ENCODE data around the gene CNOT3.
"Not testable (repeated sequence)": the region's sequence is repeated elsewhere in the genome, so short reads cannot be mapped to it uniquely, and the experiment has no call there.

The CNOT3 gene

DNA sequence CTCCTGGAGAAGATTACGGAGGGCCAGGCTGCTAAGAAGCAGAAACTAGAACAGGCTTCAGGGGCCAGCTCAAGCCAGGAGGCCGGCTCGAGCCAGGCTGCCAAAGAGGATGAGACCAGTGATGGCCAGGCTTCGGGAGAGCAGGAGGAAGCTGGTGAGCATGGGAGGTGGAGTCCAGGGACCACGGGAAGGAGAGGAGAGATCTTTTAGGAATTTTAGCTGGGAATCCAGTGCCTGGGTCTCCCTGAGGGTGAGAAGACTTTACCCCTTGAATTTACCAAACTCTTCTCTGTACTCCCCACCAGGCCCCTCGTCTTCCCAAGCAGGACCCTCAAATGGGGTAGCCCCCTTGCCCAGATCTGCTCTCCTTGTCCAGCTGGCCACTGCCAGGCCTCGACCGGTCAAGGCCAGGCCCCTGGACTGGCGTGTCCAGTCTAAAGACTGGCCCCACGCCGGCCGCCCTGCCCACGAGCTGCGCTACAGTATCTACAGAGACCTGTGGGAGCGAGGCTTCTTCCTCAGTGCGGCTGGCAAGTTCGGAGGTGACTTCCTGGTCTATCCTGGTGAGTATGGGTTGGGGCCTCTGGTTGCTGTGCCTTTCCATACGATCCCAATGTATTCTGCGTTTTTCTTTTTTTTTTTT, 54.4 kb downstream of the CNOT3 start:
- no peak for TF ChIP-seq POLR2A (IDR thresholded peaks at IDR 0.05; ENCODE audit: low read depth, low read length)
- DNase-seq (ENCODE audit: insufficient read length, low spot score) (no peak), FAIRE-seq (no peak)

DNA sequence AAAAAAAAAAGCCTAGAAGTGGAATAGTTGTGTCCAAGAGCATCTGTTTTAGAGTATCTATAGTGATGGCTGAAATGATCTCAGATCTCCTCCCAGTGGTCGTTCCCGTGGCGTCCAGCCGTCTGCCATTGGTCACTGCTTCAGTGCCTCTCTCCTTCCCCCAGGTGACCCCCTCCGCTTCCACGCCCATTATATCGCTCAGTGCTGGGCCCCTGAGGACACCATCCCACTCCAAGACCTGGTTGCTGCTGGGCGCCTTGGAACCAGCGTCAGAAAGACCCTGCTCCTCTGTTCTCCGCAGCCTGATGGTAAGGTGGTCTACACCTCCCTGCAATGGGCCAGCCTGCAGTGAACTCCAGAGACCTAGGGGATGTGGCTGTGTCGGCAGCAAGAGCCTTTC, 55.4 kb downstream of the CNOT3 start:
- FAIRE-seq = no peak

DNA sequence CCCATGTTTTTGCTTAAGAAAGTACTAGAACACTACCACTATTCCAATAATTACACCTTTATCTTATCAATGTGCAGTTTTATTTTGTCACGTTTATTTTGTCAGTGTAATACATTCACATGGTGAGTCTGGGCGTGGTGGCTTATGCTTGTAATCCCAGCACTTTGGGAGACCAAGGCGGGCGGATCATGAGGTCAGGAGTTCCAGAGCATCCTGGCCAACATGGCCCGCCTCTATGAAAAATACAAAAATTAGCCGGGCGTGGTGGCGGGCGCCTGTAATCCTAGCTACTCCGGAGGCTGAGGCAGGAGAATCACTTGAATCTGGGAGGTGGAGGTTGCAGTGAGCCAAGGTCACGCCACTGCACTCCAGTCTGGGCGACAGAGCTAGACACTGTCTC, 56.9 kb downstream of the CNOT3 start:
- not testable (repeated sequence) for FAIRE-seq; DNase-seq (ENCODE audit: insufficient read length, low spot score)

More for the DNA sequence above, 55.4 kb downstream of the CNOT3 start:
- no peak for TF ChIP-seq POLR2A (IDR thresholded peaks at IDR 0.05; ENCODE audit: low read depth, low read length)
- DNase-seq (ENCODE audit: insufficient read length, low spot score) = no peak

DNA sequence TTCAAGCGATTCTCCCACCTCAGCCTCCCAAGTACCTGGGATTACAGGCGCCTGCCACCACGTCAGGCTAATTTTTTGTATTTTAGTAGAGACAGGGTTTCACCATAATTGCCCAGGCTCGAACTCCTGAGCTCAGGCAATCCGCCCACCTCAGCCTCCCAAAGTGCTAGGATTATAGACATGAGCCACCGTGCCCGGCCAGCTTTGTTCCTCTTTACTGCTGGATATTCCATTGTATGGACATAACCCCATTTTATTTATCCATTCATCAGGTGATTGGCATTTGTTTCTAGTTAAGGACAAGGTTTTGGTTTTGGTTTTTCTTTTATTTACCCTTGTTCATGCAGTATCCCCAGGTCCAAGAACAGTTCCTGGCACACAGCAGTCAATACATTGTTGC, 59.0 kb downstream of the CNOT3 start:
- DNase-seq (ENCODE audit: insufficient read length, low spot score) (no peak), FAIRE-seq (no peak)
- no peak for TF ChIP-seq POLR2A (IDR thresholded peaks at IDR 0.05; ENCODE audit: low read depth, low read length)

DNA sequence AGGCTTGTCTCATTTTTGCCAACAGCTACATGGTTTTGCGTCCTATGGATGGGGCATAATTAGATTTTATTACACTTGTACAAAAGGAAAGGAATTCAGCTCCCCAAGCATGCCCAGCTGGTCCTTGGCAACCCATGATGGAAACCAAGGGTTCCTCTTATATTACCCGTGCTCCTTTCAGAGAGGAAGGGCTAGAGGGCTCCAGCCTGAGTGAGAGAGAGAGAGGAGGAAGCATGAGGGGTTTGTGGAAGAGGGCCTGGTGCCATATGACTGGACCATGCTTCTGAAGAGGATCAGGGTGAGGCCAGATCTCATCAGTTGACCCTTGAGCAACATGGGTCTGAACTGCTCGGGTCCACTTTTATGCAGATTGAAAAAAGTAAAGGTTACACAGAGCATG, 59.6 kb downstream of the CNOT3 start:
- TF ChIP-seq POLR2A (IDR thresholded peaks at IDR 0.05; ENCODE audit: low read depth, low read length) = no peak
- FAIRE-seq (no peak), DNase-seq (ENCODE audit: insufficient read length, low spot score) (no peak)

DNA sequence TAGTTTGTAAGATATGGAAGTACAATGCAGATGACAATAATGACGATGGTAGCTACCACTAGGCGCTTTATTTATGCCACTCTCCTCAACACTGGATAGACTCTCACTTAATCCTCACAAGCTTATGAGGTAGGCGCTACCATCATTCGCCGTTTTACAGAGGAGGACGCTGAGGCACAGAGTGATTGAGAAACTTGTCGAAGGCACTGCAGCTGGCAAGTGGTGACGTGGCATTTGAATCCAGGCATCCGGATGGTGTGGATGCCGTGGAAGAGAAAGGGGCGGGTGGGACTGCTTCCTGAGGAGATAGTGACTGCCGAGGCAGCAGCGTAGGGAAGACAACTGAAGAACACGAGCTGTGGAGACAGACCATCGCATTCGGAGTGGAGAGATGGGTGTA, 61.8 kb downstream of the CNOT3 start:
- DNase-seq (ENCODE audit: insufficient read length, low spot score) (no peak), FAIRE-seq (no peak)
- TF ChIP-seq POLR2A (IDR thresholded peaks at IDR 0.05; ENCODE audit: low read depth, low read length) = no peak

DNA sequence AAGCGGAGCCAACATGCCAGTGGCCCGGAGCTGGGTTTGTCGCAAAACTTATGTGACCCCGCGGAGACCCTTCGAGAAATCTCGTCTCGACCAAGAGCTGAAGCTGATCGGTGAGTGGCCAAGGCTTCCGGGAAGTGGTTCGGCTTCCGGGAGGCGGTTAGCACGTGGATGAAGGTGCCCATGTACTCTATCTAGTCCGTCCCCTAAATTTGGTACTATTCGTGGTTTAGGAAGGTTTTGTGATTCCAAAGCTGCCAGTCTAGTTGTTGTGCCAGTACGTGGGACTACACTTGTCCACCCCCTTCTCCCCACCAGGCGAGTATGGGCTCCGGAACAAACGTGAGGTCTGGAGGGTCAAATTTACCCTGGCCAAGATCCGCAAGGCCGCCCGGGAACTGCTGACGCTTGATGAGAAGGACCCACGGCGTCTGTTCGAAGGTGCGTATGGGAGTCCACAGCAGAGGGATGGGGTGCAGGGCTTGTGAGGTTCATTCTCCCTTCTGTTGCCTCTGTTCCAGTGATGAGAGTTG, 63.7 kb downstream of the CNOT3 start:
- no peak for FAIRE-seq
- no peak for DNase-seq (ENCODE audit: insufficient read length, low spot score)
- no peak for TF ChIP-seq POLR2A (IDR thresholded peaks at IDR 0.05; ENCODE audit: low read depth, low read length)

DNA sequence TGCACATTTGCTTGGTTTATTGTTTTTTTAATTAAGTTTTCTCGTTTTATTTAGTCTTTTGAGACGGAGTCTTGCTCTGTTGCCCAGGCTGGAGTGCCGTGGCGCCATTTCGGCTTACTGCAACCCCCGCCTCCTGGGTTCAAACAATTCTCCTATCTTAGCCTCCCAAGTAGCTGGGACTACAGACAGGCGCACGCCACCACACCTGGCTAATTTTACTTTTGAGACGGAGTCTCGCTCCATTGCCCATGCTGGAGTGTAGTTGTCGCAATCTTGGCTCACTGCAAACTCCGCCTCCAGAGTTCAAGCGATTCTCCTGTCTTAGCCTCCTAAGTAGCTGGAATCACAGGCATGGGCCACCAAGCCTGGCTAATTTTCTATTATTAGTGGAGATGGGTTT, 64.4 kb downstream of the CNOT3 start:
- no peak for TF ChIP-seq POLR2A (IDR thresholded peaks at IDR 0.05; ENCODE audit: low read depth, low read length)
- no peak for FAIRE-seq

DNA sequence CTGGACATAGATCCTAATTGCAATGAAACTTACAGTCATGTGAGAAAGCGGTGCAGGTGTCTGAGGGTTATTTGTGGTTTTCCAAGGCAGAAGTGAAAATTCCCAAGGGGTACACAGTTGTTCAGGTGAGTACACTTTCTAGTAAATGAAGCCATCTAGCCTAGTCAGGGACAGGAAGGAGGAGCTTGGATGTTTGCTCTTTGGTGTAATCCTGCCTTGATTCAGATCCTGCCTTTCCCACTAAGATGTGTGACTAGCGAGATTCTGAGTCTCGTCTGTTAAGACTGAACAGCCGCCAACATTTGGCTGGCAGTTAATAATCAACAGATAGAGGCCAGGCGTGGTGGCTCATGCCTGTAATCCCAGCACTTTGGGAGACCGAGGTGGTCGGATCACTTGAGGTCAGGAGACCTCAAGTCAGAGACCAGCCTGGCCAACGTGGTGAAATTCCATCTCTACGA, 65.6 kb downstream of the CNOT3 start:
- DNase-seq (ENCODE audit: insufficient read length, low spot score) (no peak), FAIRE-seq (no peak)
- no peak for TF ChIP-seq POLR2A (IDR thresholded peaks at IDR 0.05; ENCODE audit: low read depth, low read length)

More for the DNA sequence above, 64.4 kb downstream of the CNOT3 start:
- DNase-seq (ENCODE audit: insufficient read length, low spot score) = no peak

DNA sequence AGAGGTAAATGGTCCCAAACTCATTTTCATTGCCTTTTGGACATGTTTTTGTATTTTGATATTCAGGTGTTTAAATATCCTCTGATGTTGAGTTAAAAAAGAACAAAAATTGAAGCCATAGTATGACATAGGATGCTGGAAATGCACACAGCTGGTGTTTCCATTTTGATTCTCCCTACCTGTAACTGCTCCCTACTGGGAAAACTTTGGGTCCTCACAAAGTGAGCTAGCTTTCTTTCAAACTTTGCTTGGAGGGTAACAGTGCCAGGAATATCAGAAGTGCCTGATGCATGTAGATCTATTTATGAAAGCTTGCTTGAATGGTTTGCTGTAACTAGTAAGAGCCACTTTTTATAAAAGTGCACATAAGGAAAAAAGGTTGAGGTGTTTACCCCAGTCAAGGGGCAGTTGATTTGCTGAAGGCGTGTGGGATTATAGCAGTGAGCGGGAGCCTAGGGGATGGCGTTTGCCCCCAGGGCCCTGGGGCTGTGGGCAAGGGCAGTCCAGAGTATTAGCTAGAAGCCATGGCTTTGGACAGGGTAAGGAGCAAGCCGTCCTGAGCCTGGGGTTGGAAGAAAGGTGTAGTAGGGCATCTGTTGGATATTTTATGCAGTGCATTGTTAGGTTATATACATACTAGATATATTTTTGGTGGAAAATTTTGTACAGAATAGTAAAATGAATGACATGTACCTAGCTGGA, 67.4 kb downstream of the CNOT3 start:
- no peak for TF ChIP-seq POLR2A (IDR thresholded peaks at IDR 0.05; ENCODE audit: low read depth, low read length)
- FAIRE-seq = no peak
- DNase-seq (ENCODE audit: insufficient read length, low spot score) = no peak

Measured in H54 (cell line).